Smooth muscle cell (in vitro differentiated cells): Measurements from ENCODE around the gene COX7A2L. TPM values are rescaled to one million over a fixed set of nuclear protein-coding genes. Genes with fewer than 3 reads are reported as not detected.

Experiments
- DNase-seq: peaks from one replicate; lab custom pipeline; 2025; ENCODE audit not compliant: unreplicated experiment; lab: John Stamatoyannopoulos, UW
- H2AFZ ChIP-seq: fragments of 200-600 bp; sonication (generic); 2 replicates; pipeline ENCODE4 v1.6.0; 2016; ENCODE audit warnings: antibody characterized with exemption, low read depth, mild to moderate bottlenecking
- H3F3A ChIP-seq: fragments of 200-600 bp; sonication (generic); 2 replicates; pipeline ENCODE4 v1.6.0; 2017; ENCODE audit warnings: antibody characterized with exemption, low read depth
- H3K27ac ChIP-seq: fragments of 200-600 bp; sonication (generic); 2 replicates; pipeline ENCODE4 v1.5.1; 2016; ENCODE audit warnings: low read depth, mild to moderate bottlenecking
- H3K27me3 ChIP-seq: fragments of 200-600 bp; sonication (generic); 2 replicates; pipeline ENCODE4 v1.6.1; 2016; ENCODE audit warnings: low read depth, mild to moderate bottlenecking
- H3K36me3 ChIP-seq: fragments of 200-600 bp; sonication (generic); 2 replicates; pipeline ENCODE4 v1.5.1; 2016; ENCODE audit warnings: low read depth
- H3K4me1 ChIP-seq: fragments of 200-600 bp; sonication (generic); 2 replicates; pipeline ENCODE4 v1.5.1; 2016; ENCODE audit warnings: low read depth
- H3K4me2 ChIP-seq: fragments of 200-600 bp; sonication (generic); 2 replicates; pipeline ENCODE4 v1.6.0; 2016; ENCODE audit warnings: mild to moderate bottlenecking
- H3K4me3 ChIP-seq: fragments of 200-600 bp; sonication (generic); 2 replicates; pipeline ENCODE4 v1.5.1; 2016; ENCODE audit warnings: mild to moderate bottlenecking
- H3K79me2 ChIP-seq: fragments of 200-600 bp; sonication (generic); 2 replicates; pipeline ENCODE4 v1.6.0; 2016; ENCODE audit warnings: low read depth, mild to moderate bottlenecking
- H3K9ac ChIP-seq: fragments of 200-600 bp; sonication (generic); 2 replicates; pipeline ENCODE4 v1.6.0; 2016; ENCODE audit warnings: low read depth
- H3K9me3 ChIP-seq: fragments of 200-600 bp; sonication (generic); replicated peaks from 2 replicates; pipeline ENCODE4 v1.5.1; 2016; ENCODE audit warnings: low read depth
- H4K20me1 ChIP-seq: fragments of 200-600 bp; sonication (generic); 2 replicates; pipeline ENCODE4 v1.6.0; 2016; ENCODE audit warnings: low read depth
- WGBS: methylation state at CpG from one replicate; pipeline ENCODE4 v1.1.7; 2016; ENCODE audit warnings: low lambda C conversion rate; 5-methylcytosine and 5-hydroxymethylcytosine counted together
- polyA plus RNA-seq: library from polyadenylated mRNA; unstranded; fragments of >200 nt; fragmentation: Nextera tagmentation; extraction: Ambion mirVana; gene quantifications from 2 replicates; pipeline ENCODE4 v1.2.1, GENCODE V29; 2016
- total RNA-seq: library from RNA; depleted of rRNA; stranded (reverse); fragments of >200 nt; gene quantifications from 2 replicates; pipeline ENCODE4 v1.2.3, GENCODE V29; 2014
- TF ChIP-seq, protein P1 (sequence below): fragments of 200-600 bp; sonication (generic); IDR thresholded peaks from 2 replicates; pipeline ENCODE4 v1.5.1; 2017; ENCODE audit warnings: borderline replicate concordance, mild to moderate bottlenecking, antibody characterized with exemption; ENCODE audit not compliant: insufficient read depth, poor library complexity, severe bottlenecking

COX7A2L gene
- total and polyA plus RNA-seq, 2 experiments from 2014 or later = 93.3 to 145 TPM

DNA sequence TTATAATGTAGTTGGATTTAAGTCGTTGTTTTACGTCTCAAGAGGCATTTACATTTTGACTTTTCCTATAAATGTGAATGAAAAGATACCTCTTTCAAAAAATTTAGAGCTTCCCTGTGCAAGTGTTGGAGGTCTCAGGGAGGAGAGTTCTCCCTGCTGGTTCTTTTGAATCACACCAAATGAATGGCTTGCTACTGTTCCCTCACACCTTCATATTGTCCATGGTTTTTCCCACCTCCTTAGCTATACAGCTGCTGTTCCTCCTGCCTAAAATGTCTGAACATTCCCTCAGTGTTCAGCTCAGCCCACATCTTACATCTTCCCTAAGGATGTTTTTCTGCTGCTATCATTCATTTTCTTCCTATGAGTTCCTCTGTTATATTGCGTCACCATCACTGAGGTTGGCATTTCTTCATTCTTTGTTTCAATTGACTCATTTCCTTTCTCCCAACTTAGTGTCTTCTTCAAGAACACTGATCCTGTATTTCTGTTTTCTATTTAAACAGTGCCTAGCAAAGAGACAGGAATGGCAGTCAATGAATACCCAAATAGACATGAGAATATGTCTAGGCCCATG is 46.0 kb downstream of the COX7A2L start:
- Histone ChIP-seq H3K4me3 (no peak overlapping the region), H3K27ac (peak overlapping the region; percentile 76), H3K9ac (no peak overlapping the region), H3F3A (no peaks in the 10 kb centered on the region), H3K4me1 (no peaks in the 10 kb centered on the region), H4K20me1 (no peaks in the 10 kb centered on the region), H2AFZ (no peak overlapping the region), H3K79me2 (no peaks in the 10 kb centered on the region), H3K4me2 (peak overlapping the region; percentile 48), H3K9me3 (no peaks in the 10 kb centered on the region), H3K27me3 (no peaks in the 10 kb centered on the region), H3K36me3 (peaks cover 9% of the 10 kb centered on the region)
- WGBS = 85% methylated on average over 3 of the region's 3 CpGs
- no peak for DNase-seq
- TF ChIP-seq, protein P1, sequence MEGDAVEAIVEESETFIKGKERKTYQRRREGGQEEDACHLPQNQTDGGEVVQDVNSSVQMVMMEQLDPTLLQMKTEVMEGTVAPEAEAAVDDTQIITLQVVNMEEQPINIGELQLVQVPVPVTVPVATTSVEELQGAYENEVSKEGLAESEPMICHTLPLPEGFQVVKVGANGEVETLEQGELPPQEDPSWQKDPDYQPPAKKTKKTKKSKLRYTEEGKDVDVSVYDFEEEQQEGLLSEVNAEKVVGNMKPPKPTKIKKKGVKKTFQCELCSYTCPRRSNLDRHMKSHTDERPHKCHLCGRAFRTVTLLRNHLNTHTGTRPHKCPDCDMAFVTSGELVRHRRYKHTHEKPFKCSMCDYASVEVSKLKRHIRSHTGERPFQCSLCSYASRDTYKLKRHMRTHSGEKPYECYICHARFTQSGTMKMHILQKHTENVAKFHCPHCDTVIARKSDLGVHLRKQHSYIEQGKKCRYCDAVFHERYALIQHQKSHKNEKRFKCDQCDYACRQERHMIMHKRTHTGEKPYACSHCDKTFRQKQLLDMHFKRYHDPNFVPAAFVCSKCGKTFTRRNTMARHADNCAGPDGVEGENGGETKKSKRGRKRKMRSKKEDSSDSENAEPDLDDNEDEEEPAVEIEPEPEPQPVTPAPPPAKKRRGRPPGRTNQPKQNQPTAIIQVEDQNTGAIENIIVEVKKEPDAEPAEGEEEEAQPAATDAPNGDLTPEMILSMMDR = no peak

DNA sequence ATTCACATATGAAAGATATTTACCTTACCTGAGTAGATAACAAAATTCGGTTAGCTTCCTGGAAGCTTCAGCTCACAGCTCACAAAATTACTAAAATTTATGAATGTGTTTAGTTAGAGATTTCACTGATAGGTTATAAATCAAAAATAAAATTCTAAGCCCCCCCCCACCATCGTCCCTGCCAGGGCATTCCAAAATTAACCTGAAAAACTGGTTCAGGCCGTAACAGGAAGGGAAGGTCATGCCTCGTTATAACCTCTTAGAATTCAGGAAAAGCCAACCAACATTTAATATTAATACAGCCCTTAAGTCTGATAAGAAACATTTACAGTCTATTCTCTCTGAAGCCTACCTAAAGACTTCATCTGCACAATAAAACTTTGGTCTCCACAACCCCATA is 48.9 kb downstream of the COX7A2L start:
- no peaks in the 10 kb centered on the region for H3K27me3 ChIP-seq
- H3K4me3 ChIP-seq = no peak overlapping the region
- no peaks in the 10 kb centered on the region for H3K9me3 ChIP-seq
- TF ChIP-seq, protein P1 = no peak
- H2AFZ ChIP-seq = no peak overlapping the region
- H3K4me1 ChIP-seq = no peaks in the 10 kb centered on the region
- no peak overlapping the region for H3K9ac ChIP-seq
- no peaks in the 10 kb centered on the region for H3K79me2 ChIP-seq
- H3K4me2 ChIP-seq = no peak overlapping the region
- H3F3A ChIP-seq = no peaks in the 10 kb centered on the region
- no peaks in the 10 kb centered on the region for H4K20me1 ChIP-seq
- peaks cover 9% of the 10 kb centered on the region for H3K36me3 ChIP-seq
- H3K27ac ChIP-seq = no peak overlapping the region
- WGBS = 87% methylated on average over 4 of the region's 4 CpGs
- DNase-seq = no peak

- TF ChIP-seq, protein P1 = no peak
- DNase-seq = no peak
- Histone ChIP-seq H3K4me3 (no peak overlapping the region), H3K79me2 (no peaks in the 10 kb centered on the region), H3K4me1 (no peaks in the 10 kb centered on the region), H3K36me3 (no peaks in the 10 kb centered on the region), H3K27ac (no peak overlapping the region), H4K20me1 (no peaks in the 10 kb centered on the region), H3K9me3 (no peaks in the 10 kb centered on the region), H3K27me3 (no peaks in the 10 kb centered on the region), H3F3A (no peaks in the 10 kb centered on the region), H2AFZ (no peak overlapping the region), H3K4me2 (no peak overlapping the region), H3K9ac (no peak overlapping the region)
- WGBS = 100% methylated on average over 1 of the region's 1 CpG
These were observed 51.0 kb downstream of the COX7A2L start for GRCh38 chr2:42310007-42310515.

- Histone ChIP-seq H3K27me3 (no peaks in the 10 kb centered on the region), H4K20me1 (no peaks in the 10 kb centered on the region), H3K4me3 (no peak overlapping the region), H3K4me2 (no peak overlapping the region), H3K27ac (no peak overlapping the region), H2AFZ (no peak overlapping the region), H3K4me1 (no peaks in the 10 kb centered on the region), H3K9ac (no peak overlapping the region), H3K9me3 (no peaks in the 10 kb centered on the region), H3F3A (no peaks in the 10 kb centered on the region), H3K36me3 (no peaks in the 10 kb centered on the region), H3K79me2 (no peaks in the 10 kb centered on the region)
- TF ChIP-seq, protein P1 = no peak
- DNase-seq = no peak
- 100% methylated on average over 2 of the region's 2 CpGs for WGBS
These were observed 51.7 kb downstream of the COX7A2L start for GRCh38 chr2:42309366-42309765.
